ENCODE measurements around the gene MEF2D.

The MEF2D gene

DNA sequence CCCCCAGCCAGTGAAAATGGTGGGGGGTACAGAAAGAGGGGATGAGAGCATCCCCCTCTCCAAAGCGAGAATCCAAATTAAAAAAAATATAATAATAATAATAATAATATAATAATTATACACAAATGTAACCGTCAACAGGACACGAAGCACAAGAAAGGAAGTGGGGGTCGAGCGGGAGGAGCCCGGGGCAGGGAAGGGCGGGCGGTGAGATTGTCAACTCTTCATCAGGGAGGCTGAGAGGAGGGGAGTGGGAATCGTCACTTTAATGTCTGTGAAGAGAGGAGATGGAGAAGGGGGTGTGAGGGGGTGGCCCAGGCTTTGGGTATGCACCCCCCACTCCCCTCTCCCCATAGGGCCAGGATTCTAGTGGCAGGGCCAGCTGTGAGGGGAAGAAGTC, 33.2 kb downstream of the MEF2D start:
- TF ChIP-seq ZC3H10 (CRISPR knock-in tag; IDR thresholded peaks at IDR 0.05), result no peak
- TF ChIP-seq, protein P1, sequence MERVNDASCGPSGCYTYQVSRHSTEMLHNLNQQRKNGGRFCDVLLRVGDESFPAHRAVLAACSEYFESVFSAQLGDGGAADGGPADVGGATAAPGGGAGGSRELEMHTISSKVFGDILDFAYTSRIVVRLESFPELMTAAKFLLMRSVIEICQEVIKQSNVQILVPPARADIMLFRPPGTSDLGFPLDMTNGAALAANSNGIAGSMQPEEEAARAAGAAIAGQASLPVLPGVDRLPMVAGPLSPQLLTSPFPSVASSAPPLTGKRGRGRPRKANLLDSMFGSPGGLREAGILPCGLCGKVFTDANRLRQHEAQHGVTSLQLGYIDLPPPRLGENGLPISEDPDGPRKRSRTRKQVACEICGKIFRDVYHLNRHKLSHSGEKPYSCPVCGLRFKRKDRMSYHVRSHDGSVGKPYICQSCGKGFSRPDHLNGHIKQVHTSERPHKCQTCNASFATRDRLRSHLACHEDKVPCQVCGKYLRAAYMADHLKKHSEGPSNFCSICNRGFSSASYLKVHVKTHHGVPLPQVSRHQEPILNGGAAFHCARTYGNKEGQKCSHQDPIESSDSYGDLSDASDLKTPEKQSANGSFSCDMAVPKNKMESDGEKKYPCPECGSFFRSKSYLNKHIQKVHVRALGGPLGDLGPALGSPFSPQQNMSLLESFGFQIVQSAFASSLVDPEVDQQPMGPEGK (CRISPR knock-in tag; IDR thresholded peaks at IDR 0.05; ENCODE audit: borderline replicate concordance), result no peak
- ATAC-seq, result no peak

DNA sequence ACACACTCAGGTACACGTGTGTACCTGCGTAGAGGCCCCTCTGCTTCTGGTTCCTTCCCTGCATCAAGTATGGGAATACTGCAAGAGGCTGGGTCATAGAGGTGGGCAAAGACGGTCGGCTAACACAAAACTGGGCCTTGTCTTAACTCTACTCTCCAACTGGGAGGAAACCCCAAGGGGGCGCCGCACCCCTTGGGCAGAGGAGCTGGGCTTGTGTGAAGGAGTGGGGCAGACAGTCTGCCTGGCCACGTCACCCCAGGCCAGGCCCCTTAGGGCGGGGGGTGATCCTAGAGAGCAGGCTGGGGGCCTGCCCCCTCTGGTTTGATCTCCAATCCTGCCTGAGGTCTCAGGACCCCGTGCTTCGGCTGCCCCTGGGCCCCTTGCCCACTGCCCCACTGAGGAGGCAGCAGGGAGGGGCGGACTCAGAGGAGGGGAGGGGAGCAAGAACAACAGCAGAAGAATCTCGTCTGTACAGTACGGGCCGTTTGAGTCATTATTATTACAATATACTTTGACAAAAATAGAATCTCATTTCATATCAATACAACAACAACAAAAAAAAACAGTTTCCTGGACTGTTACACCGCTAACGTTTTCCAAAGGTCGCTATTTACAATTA, 34.7 kb downstream of the MEF2D start:
- TF ChIP-seq, protein P2, sequence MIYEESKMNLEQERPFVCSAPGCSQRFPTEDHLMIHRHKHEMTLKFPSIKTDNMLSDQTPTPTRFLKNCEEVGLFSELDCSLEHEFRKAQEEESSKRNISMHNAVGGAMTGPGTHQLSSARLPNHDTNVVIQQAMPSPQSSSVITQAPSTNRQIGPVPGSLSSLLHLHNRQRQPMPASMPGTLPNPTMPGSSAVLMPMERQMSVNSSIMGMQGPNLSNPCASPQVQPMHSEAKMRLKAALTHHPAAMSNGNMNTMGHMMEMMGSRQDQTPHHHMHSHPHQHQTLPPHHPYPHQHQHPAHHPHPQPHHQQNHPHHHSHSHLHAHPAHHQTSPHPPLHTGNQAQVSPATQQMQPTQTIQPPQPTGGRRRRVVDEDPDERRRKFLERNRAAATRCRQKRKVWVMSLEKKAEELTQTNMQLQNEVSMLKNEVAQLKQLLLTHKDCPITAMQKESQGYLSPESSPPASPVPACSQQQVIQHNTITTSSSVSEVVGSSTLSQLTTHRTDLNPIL (CRISPR knock-in tag; IDR thresholded peaks at IDR 0.05; ENCODE audit: low read depth), result no peak
- no peak for TF ChIP-seq ISL1 (CRISPR knock-in tag; IDR thresholded peaks at IDR 0.05)
- no peak for TF ChIP-seq RARB (CRISPR knock-in tag; IDR thresholded peaks at IDR 0.05)
- TF ChIP-seq BACH2 (CRISPR knock-in tag; IDR thresholded peaks at IDR 0.05; ENCODE audit: borderline replicate concordance), result no peak
- no peak for TF ChIP-seq ZNF8 (CRISPR knock-in tag; IDR thresholded peaks at IDR 0.05)
- no peak for TF ChIP-seq OSR1 (CRISPR knock-in tag; IDR thresholded peaks at IDR 0.05)
- no peak for TF ChIP-seq ZFP3 (CRISPR knock-in tag; IDR thresholded peaks at IDR 0.05)

DNA sequence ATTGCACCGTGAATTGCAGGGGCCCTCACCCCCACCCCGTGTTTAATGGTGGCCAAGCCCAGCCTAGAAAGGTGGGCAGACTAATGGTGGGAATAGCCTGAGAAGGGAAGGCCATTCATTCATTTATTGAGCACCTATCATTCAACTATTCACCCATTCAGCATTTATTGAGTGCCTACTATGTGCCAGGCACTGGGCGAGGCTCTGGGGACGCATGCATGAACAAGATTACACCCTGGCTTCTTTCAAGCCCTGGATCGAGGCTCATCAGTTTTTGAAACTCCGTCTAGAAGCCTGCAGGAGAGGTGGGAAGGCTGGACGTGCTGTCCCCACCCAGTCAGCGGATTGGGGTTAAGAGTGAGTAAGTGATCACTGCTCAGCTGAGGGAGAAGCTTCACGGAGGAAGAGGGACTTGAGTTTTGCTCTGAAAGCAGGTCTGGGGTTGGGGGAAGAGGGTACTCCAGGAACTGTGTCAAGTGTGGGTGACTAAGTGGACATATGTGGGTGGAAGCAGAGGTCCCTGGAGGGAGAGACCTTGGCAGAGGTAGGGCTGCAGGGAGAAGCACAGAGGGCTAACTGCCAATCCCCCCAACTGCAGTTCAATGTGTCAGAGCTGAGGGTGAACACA, 35.6 kb downstream of the MEF2D start:
- no peak for TF ChIP-seq TOX (CRISPR knock-in tag; IDR thresholded peaks at IDR 0.05; ENCODE audit: borderline replicate concordance)
- TF ChIP-seq TCF4 (CRISPR knock-in tag; IDR thresholded peaks at IDR 0.05; ENCODE audit: borderline replicate concordance), result no peak
- no peak for TF ChIP-seq GLIS3 (CRISPR knock-in tag; IDR thresholded peaks at IDR 0.05)
- no peak for TF ChIP-seq PPARA (CRISPR knock-in tag; IDR thresholded peaks at IDR 0.05; ENCODE audit: borderline replicate concordance)
- no peak for TF ChIP-seq ZNF8 (CRISPR knock-in tag; IDR thresholded peaks at IDR 0.05)
- TF ChIP-seq BACH2 (CRISPR knock-in tag; IDR thresholded peaks at IDR 0.05; ENCODE audit: borderline replicate concordance), result no peak
- TF ChIP-seq RARB (CRISPR knock-in tag; IDR thresholded peaks at IDR 0.05), result no peak
- ATAC-seq, result no peak

More for the DNA sequence above, 34.7 kb downstream of the MEF2D start:
- ATAC-seq, result peak; percentile 17; the same call in 2 of the 3 replicates

DNA sequence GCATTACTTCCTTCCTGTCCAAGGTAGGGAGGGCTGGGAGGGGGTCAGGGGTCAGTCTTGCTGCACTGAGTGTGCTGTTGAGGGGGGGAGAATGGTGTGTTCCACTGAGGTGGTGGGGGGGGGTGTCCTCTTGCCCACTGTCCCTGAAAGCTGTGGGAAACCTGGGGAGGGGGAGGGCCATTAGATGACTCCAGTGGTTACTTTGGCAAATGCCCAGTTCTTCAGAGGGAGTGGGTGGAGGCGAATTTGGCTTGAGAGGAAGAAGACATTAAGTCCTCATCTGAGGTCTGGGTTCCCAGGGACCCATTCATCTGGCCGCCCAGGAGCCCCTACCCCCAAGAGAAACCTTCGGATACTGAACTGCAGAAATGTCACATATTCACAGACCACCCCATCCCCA, 36.2 kb downstream of the MEF2D start:
- ATAC-seq, result no peak
- TF ChIP-seq ZC3H10 (CRISPR knock-in tag; IDR thresholded peaks at IDR 0.05) (no peak), ZNF8 (CRISPR knock-in tag; IDR thresholded peaks at IDR 0.05) (no peak), ESRRG (CRISPR knock-in tag; IDR thresholded peaks at IDR 0.05) (no peak), TOX (CRISPR knock-in tag; IDR thresholded peaks at IDR 0.05; ENCODE audit: borderline replicate concordance) (no peak), CSDC2 (CRISPR knock-in tag; IDR thresholded peaks at IDR 0.05) (no peak), BACH2 (CRISPR knock-in tag; IDR thresholded peaks at IDR 0.05; ENCODE audit: borderline replicate concordance) (no peak), ZFP30 (CRISPR knock-in tag; IDR thresholded peaks at IDR 0.05) (no peak), GLIS3 (CRISPR knock-in tag; IDR thresholded peaks at IDR 0.05) (no peak)
- TF ChIP-seq, protein P3, sequence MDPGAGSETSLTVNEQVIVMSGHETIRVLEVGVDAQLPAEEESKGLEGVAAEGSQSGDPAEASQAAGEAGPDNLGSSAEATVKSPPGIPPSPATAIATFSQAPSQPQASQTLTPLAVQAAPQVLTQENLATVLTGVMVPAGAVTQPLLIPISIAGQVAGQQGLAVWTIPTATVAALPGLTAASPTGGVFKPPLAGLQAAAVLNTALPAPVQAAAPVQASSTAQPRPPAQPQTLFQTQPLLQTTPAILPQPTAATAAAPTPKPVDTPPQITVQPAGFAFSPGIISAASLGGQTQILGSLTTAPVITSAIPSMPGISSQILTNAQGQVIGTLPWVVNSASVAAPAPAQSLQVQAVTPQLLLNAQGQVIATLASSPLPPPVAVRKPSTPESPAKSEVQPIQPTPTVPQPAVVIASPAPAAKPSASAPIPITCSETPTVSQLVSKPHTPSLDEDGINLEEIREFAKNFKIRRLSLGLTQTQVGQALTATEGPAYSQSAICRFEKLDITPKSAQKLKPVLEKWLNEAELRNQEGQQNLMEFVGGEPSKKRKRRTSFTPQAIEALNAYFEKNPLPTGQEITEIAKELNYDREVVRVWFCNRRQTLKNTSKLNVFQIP (CRISPR knock-in tag; IDR thresholded peaks at IDR 0.05; ENCODE audit: borderline replicate concordance, low read depth), result no peak
- TF ChIP-seq, protein P4, sequence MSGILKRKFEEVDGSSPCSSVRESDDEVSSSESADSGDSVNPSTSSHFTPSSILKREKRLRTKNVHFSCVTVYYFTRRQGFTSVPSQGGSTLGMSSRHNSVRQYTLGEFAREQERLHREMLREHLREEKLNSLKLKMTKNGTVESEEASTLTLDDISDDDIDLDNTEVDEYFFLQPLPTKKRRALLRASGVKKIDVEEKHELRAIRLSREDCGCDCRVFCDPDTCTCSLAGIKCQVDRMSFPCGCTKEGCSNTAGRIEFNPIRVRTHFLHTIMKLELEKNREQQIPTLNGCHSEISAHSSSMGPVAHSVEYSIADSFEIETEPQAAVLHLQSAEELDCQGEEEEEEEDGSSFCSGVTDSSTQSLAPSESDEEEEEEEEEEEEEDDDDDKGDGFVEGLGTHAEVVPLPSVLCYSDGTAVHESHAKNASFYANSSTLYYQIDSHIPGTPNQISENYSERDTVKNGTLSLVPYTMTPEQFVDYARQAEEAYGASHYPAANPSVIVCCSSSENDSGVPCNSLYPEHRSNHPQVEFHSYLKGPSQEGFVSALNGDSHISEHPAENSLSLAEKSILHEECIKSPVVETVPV (CRISPR knock-in tag; IDR thresholded peaks at IDR 0.05), result no peak

DNA sequence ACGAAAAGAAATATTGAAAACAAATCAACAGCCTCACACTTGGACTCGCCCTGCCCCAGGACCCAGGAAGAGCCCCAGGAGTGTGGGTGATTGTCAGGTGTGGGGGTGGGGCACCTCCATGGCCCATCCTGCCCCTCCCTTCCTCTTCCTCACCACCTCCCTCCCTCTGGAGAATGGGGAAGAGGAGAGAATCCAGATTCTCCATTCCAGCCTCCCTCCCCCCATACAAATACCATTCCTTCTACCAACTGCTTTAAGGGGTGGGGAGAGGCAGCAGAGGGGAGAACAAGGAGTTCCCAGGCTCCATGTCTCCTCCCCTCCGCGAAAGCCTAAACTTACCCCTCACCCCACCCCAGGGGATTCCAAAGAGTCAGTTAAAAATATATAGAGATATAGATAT, 36.7 kb downstream of the MEF2D start:
- ATAC-seq, result no peak
- TF ChIP-seq, protein P3 (CRISPR knock-in tag; IDR thresholded peaks at IDR 0.05; ENCODE audit: borderline replicate concordance, low read depth), result no peak
- TF ChIP-seq GLIS3 (CRISPR knock-in tag; IDR thresholded peaks at IDR 0.05) (no peak), SNAI2 (CRISPR knock-in tag; IDR thresholded peaks at IDR 0.05) (no peak), ZFP3 (CRISPR knock-in tag; IDR thresholded peaks at IDR 0.05) (no peak), TOX (CRISPR knock-in tag; IDR thresholded peaks at IDR 0.05; ENCODE audit: borderline replicate concordance) (no peak), ARNTL (CRISPR knock-in tag; IDR thresholded peaks at IDR 0.05; ENCODE audit: borderline replicate concordance, low read depth) (no peak)
- TF ChIP-seq, protein P2 (CRISPR knock-in tag; IDR thresholded peaks at IDR 0.05; ENCODE audit: low read depth), result no peak
- TF ChIP-seq, protein P1 (CRISPR knock-in tag; IDR thresholded peaks at IDR 0.05; ENCODE audit: borderline replicate concordance), result no peak
